Thymus (tissue), 11 donors: Measurements from ENCODE around the gene TMEM135. TPM values are rescaled to one million over a fixed set of nuclear protein-coding genes. Genes with fewer than 3 reads are reported as not detected.

Experiments used
- DNase-seq, 9 donors: peaks; one replicate each; pipeline ENCODE4 v3.0.0-alpha.2; 2013; ENCODE audit warnings: low spot score in 9 of 9, low read depth in 6 of 9, missing footprints in 1 of 9
- H3K27ac ChIP-seq, 2 donors: one replicate each; pipeline ENCODE4 v1.5.1; 2013; ENCODE audit warnings: control low read depth in 1 of 2, low read depth in 1 of 2, low read length in 1 of 2, mild to moderate bottlenecking in 1 of 2, moderate library complexity in 1 of 2
- H3K27me3 ChIP-seq, 2 donors: one replicate each; pipeline ENCODE4 v1.5.1; 2013; ENCODE audit warnings: low read length in 1 of 2; ENCODE audit not compliant: control insufficient read depth in 2 of 2, insufficient read depth in 1 of 2
- H3K36me3 ChIP-seq, 2 donors: one replicate each; pipeline ENCODE4 v1.5.1; 2013; ENCODE audit warnings: low read length in 1 of 2, mild to moderate bottlenecking in 1 of 2, moderate library complexity in 1 of 2; ENCODE audit not compliant: control insufficient read depth in 2 of 2, insufficient read depth in 2 of 2
- H3K4me1 ChIP-seq, 2 donors: one replicate each; pipeline ENCODE4 v1.5.1; 2013; ENCODE audit warnings: low read length in 2 of 2; ENCODE audit not compliant: control insufficient read depth in 2 of 2, insufficient read depth in 2 of 2
- H3K4me3 ChIP-seq, 2 donors: one replicate each; pipeline ENCODE4 v1.5.1; 2013; ENCODE audit warnings: low read length in 2 of 2, control low read depth in 1 of 2, mild to moderate bottlenecking in 1 of 2
- H3K9me3 ChIP-seq, 2 donors: one replicate each; pipeline ENCODE4 v1.5.1; 2013; ENCODE audit warnings: low read length in 1 of 2, mild to moderate bottlenecking in 1 of 2; ENCODE audit not compliant: control insufficient read depth in 2 of 2, insufficient read depth in 1 of 2
- WGBS: extraction: QIAGEN DNeasy Blood & Tissue Kit; methylation state at CpG from one replicate; pipeline ENCODE4 v1.1.7; 2013; 5-methylcytosine and 5-hydroxymethylcytosine counted together
- polyA plus RNA-seq: library from polyadenylated mRNA; stranded (reverse); fragments of 200-250 nt; gene quantifications from one replicate; pipeline ENCODE4 v1.2.3, GENCODE V29; 2013
- total RNA-seq: library from RNA; stranded (reverse); fragments of 120-200 nt; gene quantifications from one replicate; pipeline ENCODE4 v1.2.4, GENCODE V29; 2013
- donor health status: healthy.

The TMEM135 gene
- total and polyA plus RNA-seq, 2 donors: 10.8 to 11.1 TPM

GRCh38 chr11:87368858-87369480, 331.2 kb downstream of the TMEM135 start:
- H3K36me3 ChIP-seq: no peaks in the 10 kb centered on the region
- H3K27ac ChIP-seq: no peak overlapping the region
- H3K4me1 ChIP-seq: no peaks in the 10 kb centered on the region
- no peaks in the 10 kb centered on the region for H3K27me3 ChIP-seq
- DNase-seq: no peak
- 36% methylated on average over 5 of the region's 5 CpGs for whole genome bisulfite sequencing
- no peak overlapping the region for H3K4me3 ChIP-seq
- H3K9me3 ChIP-seq: no peaks in the 10 kb centered on the region

- H3K27ac ChIP-seq: no peak overlapping the region
- H3K4me1 ChIP-seq: no peaks in the 10 kb centered on the region
- no peaks in the 10 kb centered on the region for H3K36me3 ChIP-seq
- WGBS: 85% methylated on average over 4 of the region's 4 CpGs
- DNase-seq: no peak
- no peak overlapping the region for H3K4me3 ChIP-seq
- no peaks in the 10 kb centered on the region for H3K9me3 ChIP-seq
- no peaks in the 10 kb centered on the region for H3K27me3 ChIP-seq
Measured at GRCh38 chr11:87369888-87370287, 332.2 kb downstream of the TMEM135 start.

- no peaks in the 10 kb centered on the region for H3K27me3 ChIP-seq
- H3K4me1 ChIP-seq: no peaks in the 10 kb centered on the region
- WGBS: 60% methylated on average over 3 of the region's 3 CpGs
- H3K27ac ChIP-seq: no peak overlapping the region
- no peak for DNase-seq
- no peak overlapping the region for H3K4me3 ChIP-seq
- no peaks in the 10 kb centered on the region for H3K9me3 ChIP-seq
- H3K36me3 ChIP-seq: no peaks in the 10 kb centered on the region
Measured at GRCh38 chr11:87372065-87372464, 334.3 kb downstream of the TMEM135 start.

Other genes with a start within 250 kb of the TMEM135 start
- 8.9 TPM for gene PRSS23, start 237.4 kb upstream of the TMEM135 start, total RNA-seq
- 22.4 TPM for gene PRSS23, start 237.4 kb upstream of the TMEM135 start, polyA plus RNA-seq
- 3.4 TPM for gene FZD4, start 82.5 kb upstream of the TMEM135 start, total RNA-seq
- gene FZD4, start 82.5 kb upstream of the TMEM135 start, polyA plus RNA-seq: 5.9 TPM